Suprapubic skin (tissue), 4 donors: ENCODE measurements around the gene FLAD1.

Experiments used
- POLR2A ChIP-seq, 2 donors: fragments of 450-650 bp; IDR thresholded peaks; one replicate each; pipeline ENCODE4 v1.6.1; 2017; ENCODE audit warnings: antibody characterized with exemption in 2 of 2, mild to moderate bottlenecking in 2 of 2, moderate library complexity in 2 of 2
- POLR2AphosphoS5 ChIP-seq, 3 donors: sonication (generic); formaldehyde crosslinking; IDR thresholded peaks; one replicate each; pipeline ENCODE4 v1.6.1; 2017; ENCODE audit warnings: antibody characterized with exemption in 3 of 3
- TF ChIP-seq, protein P1 (sequence below), 2 donors: fragments of 200-600 bp in 1 of 2; fragments of 450-650 bp in 1 of 2; sonication (generic) in 1 of 2; IDR thresholded peaks; one replicate each; pipeline ENCODE4 v1.5.1; 2016 to 2019; ENCODE audit warnings: antibody characterized with exemption in 2 of 2, mild to moderate bottlenecking in 1 of 2, moderate library complexity in 1 of 2

DNA sequence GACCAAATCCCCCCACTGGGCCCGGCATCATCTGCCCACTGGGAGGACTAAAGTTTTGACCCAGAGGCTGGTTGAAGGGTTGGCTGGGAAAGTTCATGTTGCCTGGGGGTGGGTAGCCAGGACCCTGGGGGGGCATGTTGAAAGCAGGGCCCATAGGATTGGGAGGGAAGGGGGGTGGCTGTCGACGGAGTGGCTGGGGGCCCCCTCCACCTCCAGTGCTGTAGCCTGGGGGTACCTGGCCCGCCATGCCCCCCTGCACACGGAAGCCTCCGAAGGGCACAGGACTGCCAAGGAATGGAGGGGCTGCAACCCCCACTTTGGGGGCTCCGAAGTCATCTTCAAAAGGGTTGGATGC, 23.7 kb upstream of the FLAD1 start:
- TF ChIP-seq POLR2AphosphoS5 (IDR thresholded peaks at IDR 0.05), result no peak
- TF ChIP-seq, protein P1, sequence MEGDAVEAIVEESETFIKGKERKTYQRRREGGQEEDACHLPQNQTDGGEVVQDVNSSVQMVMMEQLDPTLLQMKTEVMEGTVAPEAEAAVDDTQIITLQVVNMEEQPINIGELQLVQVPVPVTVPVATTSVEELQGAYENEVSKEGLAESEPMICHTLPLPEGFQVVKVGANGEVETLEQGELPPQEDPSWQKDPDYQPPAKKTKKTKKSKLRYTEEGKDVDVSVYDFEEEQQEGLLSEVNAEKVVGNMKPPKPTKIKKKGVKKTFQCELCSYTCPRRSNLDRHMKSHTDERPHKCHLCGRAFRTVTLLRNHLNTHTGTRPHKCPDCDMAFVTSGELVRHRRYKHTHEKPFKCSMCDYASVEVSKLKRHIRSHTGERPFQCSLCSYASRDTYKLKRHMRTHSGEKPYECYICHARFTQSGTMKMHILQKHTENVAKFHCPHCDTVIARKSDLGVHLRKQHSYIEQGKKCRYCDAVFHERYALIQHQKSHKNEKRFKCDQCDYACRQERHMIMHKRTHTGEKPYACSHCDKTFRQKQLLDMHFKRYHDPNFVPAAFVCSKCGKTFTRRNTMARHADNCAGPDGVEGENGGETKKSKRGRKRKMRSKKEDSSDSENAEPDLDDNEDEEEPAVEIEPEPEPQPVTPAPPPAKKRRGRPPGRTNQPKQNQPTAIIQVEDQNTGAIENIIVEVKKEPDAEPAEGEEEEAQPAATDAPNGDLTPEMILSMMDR (IDR thresholded peaks at IDR 0.05), result no peak
- no peak for TF ChIP-seq POLR2A (IDR thresholded peaks at IDR 0.05)
